Sigmoid colon (tissue), 4 donors: ENCODE results near the gene FCN1.

ENCODE experiments used
- CTCF ChIP-seq, 4 experiments: fragments of 450-650 bp in 3 of 4; fragments of 200-600 bp in 1 of 4; IDR thresholded peaks; one replicate each; pipeline ENCODE4 v1.5.1; 2016 to 2019; ENCODE audit warnings: antibody characterized with exemption in 4 of 4, mild to moderate bottlenecking in 3 of 4, moderate library complexity in 2 of 4
- POLR2A ChIP-seq, 2 donors: fragments of 450-650 bp; IDR thresholded peaks; one replicate each; pipeline ENCODE4 v1.6.1; 2016; ENCODE audit warnings: antibody characterized with exemption in 2 of 2, mild to moderate bottlenecking in 2 of 2, moderate library complexity in 2 of 2
- POLR2AphosphoS5 ChIP-seq, 4 donors: sonication (generic); formaldehyde crosslinking; IDR thresholded peaks; one replicate each; pipeline ENCODE4 v1.6.1; 2017; ENCODE audit warnings: antibody characterized with exemption in 4 of 4

- no peak for TF ChIP-seq CTCF (IDR thresholded peaks at IDR 0.05)
- TF ChIP-seq POLR2AphosphoS5 (IDR thresholded peaks at IDR 0.05), result peak; percentile 24 to 60 (median 36)
- no peak for TF ChIP-seq POLR2A (IDR thresholded peaks at IDR 0.05)
Observed at GRCh38 chr9:134895908-134896833, 21.5 kb downstream of the FCN1 start.
